CD14-positive monocyte (primary cell): ENCODE data around the gene BTAF1. TPM values are rescaled to one million over a fixed set of nuclear protein-coding genes. Genes with fewer than 3 reads are reported as not detected.

Experiments used
- DNase-seq, 3 donors: peaks; one replicate each; pipeline ENCODE4 v3.0.0-alpha.2; 2011 to 2022
- H2AFZ ChIP-seq: 2 replicates; pipeline ENCODE4 v1.6.0; 2012; ENCODE audit warnings: mild to moderate bottlenecking, low read depth, low read length, inconsistent platforms; ENCODE audit not compliant: insufficient read depth, poor library complexity, severe bottlenecking
- H3K27ac ChIP-seq, 2 donors: 1 replicate in 1 of 2; 2 replicates in 1 of 2; pipeline ENCODE4 v1.5.1; 2012 to 2013; ENCODE audit warnings: low read length in 2 of 2, control low read depth in 1 of 2, inconsistent platforms in 1 of 2, low read depth in 1 of 2, mild to moderate bottlenecking in 1 of 2
- H3K27me3 ChIP-seq, 2 donors: one replicate each; pipeline versions ENCODE4 v1.6.0 to v1.6.1; 2011 to 2013; ENCODE audit warnings: low read length in 2 of 2; ENCODE audit not compliant: control insufficient read depth in 2 of 2, insufficient read depth in 2 of 2
- H3K36me3 ChIP-seq, 2 donors: replicated peaks in 1 of 2; 1 replicate in 1 of 2; 2 replicates in 1 of 2; pipeline versions ENCODE4 v1.5.1 to v1.6.1; 2012 to 2013; ENCODE audit warnings: low read length in 2 of 2, control low read depth in 1 of 2, inconsistent platforms in 1 of 2, mild to moderate bottlenecking in 1 of 2; ENCODE audit not compliant: insufficient read depth in 2 of 2, control insufficient read depth in 1 of 2
- H3K4me1 ChIP-seq, 2 donors: 1 replicate in 1 of 2; 2 replicates in 1 of 2; pipeline versions ENCODE4 v1.5.1 to v1.6.1; 2012 to 2013; ENCODE audit warnings: low read length in 2 of 2, control low read depth in 1 of 2, inconsistent platforms in 1 of 2, mild to moderate bottlenecking in 1 of 2, moderate library complexity in 1 of 2; ENCODE audit not compliant: insufficient read depth in 2 of 2, control insufficient read depth in 1 of 2
- H3K4me2 ChIP-seq: replicated peaks from 2 replicates; pipeline ENCODE3; 2012; ENCODE audit warnings: low read length, moderate library complexity, mild to moderate bottlenecking; ENCODE audit not compliant: poor library complexity, severe bottlenecking; ENCODE audit errors: extremely low read depth
- H3K4me3 ChIP-seq, 3 experiments: fragments of 200-600 bp in 1 of 3; sonication (generic) in 1 of 3; replicated peaks in 1 of 3; 1 replicate in 2 of 3; 2 replicates in 1 of 3; pipeline ENCODE4 v1.5.1; 2011 to 2013; ENCODE audit warnings: low read length in 3 of 3, mild to moderate bottlenecking in 3 of 3, control low read depth in 2 of 3, low read depth in 2 of 3, inconsistent platforms in 1 of 3, moderate library complexity in 1 of 3
- H3K79me2 ChIP-seq: 2 replicates; pipeline ENCODE4 v1.6.0; 2012; ENCODE audit warnings: mild to moderate bottlenecking, control low read depth, inconsistent platforms, low read length, moderate library complexity; ENCODE audit not compliant: insufficient read depth
- H3K9ac ChIP-seq: 2 replicates; pipeline ENCODE4 v1.6.0; 2017; ENCODE audit warnings: low read length, mild to moderate bottlenecking; ENCODE audit not compliant: insufficient read depth, poor library complexity, severe bottlenecking
- H3K9me3 ChIP-seq, 2 donors: replicated peaks in 1 of 2; 1 replicate in 1 of 2; 2 replicates in 1 of 2; pipeline versions ENCODE4 v1.5.1 to v1.6.1; 2012 to 2013; ENCODE audit warnings: low read length in 2 of 2, control low read depth in 1 of 2; ENCODE audit not compliant: control insufficient read depth in 1 of 2, insufficient read depth in 1 of 2
- H4K20me1 ChIP-seq: 2 replicates; pipeline ENCODE4 v1.6.0; 2012; ENCODE audit warnings: mild to moderate bottlenecking, low read length, control low read depth, moderate library complexity; ENCODE audit not compliant: insufficient read depth
- H3K27ac Mint-ChIP-seq, 7 donors: one replicate each; pipeline ENCODE4 v1.8.0; 2020; ENCODE audit warnings: mild to moderate bottlenecking in 7 of 7, mixed read lengths in 7 of 7, moderate library complexity in 6 of 7, inconsistent platforms in 2 of 7
- H3K27me3 Mint-ChIP-seq, 3 donors: one replicate each; pipeline ENCODE4 v1.8.0; 2021 to 2022; ENCODE audit warnings: low read depth in 3 of 3, mild to moderate bottlenecking in 3 of 3, mixed read lengths in 3 of 3, moderate library complexity in 3 of 3, inconsistent platforms in 1 of 3
- H3K36me3 Mint-ChIP-seq, 2 donors: one replicate each; pipeline ENCODE4 v1.8.0; 2020; ENCODE audit warnings: mixed read lengths in 2 of 2, inconsistent platforms in 1 of 2, mild to moderate bottlenecking in 1 of 2
- H3K4me1 Mint-ChIP-seq: one replicate; pipeline ENCODE4 v1.8.0; 2020; ENCODE audit warnings: mild to moderate bottlenecking, mixed read lengths
- H3K4me3 Mint-ChIP-seq, 2 donors: one replicate each; pipeline ENCODE4 v1.8.0; 2020; ENCODE audit warnings: mild to moderate bottlenecking in 2 of 2, mixed read lengths in 2 of 2, moderate library complexity in 1 of 2
- H3K9me3 Mint-ChIP-seq, 7 donors: one replicate each; pipeline ENCODE4 v1.8.0; 2020 to 2022; ENCODE audit warnings: mixed read lengths in 7 of 7, mild to moderate bottlenecking in 6 of 7, moderate library complexity in 6 of 7, inconsistent platforms in 2 of 7
- WGBS: methylation state at CpG from one replicate; pipeline ENCODE4 v1.1.5; 2013; ENCODE audit warnings: missing lambda C conversion rate; ENCODE audit not compliant: insufficient coverage; 5-methylcytosine and 5-hydroxymethylcytosine counted together
- intact Hi-C, 2 donors: fragments of 100-400 bp; cut with micrococcal nuclease; formaldehyde crosslinking; loops; one replicate each; pipeline versions ENCODE4 v1.15.0 to v1.15.1; 2023
- polyA plus RNA-seq, 3 donors: library from polyadenylated mRNA; depleted of rRNA in 1 of 3; unstranded in 2 of 3; stranded (reverse) in 1 of 3; fragments of 300-500 nt in 2 of 3; fragments of >200 nt in 1 of 3; fragmentation: Illumina TruSeq in 2 of 3; gene quantifications; 1 replicate in 2 of 3; 2 replicates in 1 of 3; pipeline ENCODE4 v1.2.3, GENCODE V29; 2012 to 2021
- TF ChIP-seq, protein P1 (sequence below): fragments of 200-600 bp; IDR thresholded peaks from one replicate; pipeline ENCODE4 v1.8.0; 2022; ENCODE audit warnings: antibody characterized with exemption, mild to moderate bottlenecking

The BTAF1 gene
- polyA plus RNA-seq, 3 donors, result 3.7 to 59.8 (median 5.1) TPM

DNA sequence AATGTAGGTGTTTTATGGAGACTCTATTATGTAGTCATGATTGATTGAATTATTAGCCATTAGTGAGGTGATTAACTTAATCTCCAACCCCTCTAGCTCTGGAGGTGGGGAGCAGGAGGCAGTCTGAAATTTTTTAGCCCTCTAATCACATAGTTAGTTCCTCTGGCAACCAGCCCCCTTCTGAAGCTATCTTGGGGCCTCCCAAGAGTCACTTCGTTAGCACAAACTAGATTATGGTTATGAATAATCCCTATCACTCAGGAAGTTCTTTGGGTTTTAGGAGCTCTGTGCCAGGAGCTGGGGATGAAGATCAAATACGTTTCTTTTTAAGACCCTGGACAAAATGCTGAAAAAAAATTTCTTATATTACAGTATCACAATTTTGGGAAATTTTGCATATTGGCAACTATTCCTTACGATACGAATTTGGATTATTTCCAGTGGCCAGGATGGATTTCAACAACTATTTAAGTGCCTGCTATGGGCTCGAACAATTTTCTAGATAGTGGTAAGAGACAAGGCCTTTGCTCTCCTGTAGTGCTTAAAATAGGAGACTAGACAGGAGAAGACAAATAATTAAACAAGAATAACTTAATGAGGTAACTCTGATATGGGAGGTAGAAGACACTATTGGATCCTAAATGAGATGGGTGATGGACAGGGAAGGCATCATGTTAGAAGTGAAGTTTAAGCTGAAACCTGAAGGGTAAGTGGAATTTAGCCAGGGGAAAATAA, 52.9 kb downstream of the BTAF1 start:
- H3K4me2 ChIP-seq, result no peak overlapping the region
- H3K79me2 ChIP-seq, result peaks cover 2% of the 10 kb centered on the region
- intact Hi-C loops, result no loop called here
- Mint-ChIP-seq H3K36me3 (peaks cover 74 to 80% of the 10 kb centered on the region in 2 donors), H3K9me3 (no peaks in the 10 kb centered on the region), H3K4me1 (no peaks in the 10 kb centered on the region), H3K27ac (peak overlapping the region in 1 of 7 donors; percentile 22), H3K27me3 (no peaks in the 10 kb centered on the region), H3K4me3 (no peak overlapping the region)
- TF ChIP-seq, protein P1, sequence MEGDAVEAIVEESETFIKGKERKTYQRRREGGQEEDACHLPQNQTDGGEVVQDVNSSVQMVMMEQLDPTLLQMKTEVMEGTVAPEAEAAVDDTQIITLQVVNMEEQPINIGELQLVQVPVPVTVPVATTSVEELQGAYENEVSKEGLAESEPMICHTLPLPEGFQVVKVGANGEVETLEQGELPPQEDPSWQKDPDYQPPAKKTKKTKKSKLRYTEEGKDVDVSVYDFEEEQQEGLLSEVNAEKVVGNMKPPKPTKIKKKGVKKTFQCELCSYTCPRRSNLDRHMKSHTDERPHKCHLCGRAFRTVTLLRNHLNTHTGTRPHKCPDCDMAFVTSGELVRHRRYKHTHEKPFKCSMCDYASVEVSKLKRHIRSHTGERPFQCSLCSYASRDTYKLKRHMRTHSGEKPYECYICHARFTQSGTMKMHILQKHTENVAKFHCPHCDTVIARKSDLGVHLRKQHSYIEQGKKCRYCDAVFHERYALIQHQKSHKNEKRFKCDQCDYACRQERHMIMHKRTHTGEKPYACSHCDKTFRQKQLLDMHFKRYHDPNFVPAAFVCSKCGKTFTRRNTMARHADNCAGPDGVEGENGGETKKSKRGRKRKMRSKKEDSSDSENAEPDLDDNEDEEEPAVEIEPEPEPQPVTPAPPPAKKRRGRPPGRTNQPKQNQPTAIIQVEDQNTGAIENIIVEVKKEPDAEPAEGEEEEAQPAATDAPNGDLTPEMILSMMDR, result no peak
- H4K20me1 ChIP-seq, result no peaks in the 10 kb centered on the region
- H3K27ac ChIP-seq, result no peak overlapping the region
- no peaks in the 10 kb centered on the region for H3K4me1 ChIP-seq
- H3K27me3 ChIP-seq, result no peaks in the 10 kb centered on the region
- peaks cover 55 to 97% of the 10 kb centered on the region in 2 donors for H3K36me3 ChIP-seq
- no CpG with 5 or more reads among the region's 5 CpGs for WGBS
- no peak overlapping the region for H3K9ac ChIP-seq
- no peaks in the 10 kb centered on the region for H3K9me3 ChIP-seq
- no peak overlapping the region for H3K4me3 ChIP-seq
- DNase-seq, result no peak
- H2AFZ ChIP-seq, result no peak overlapping the region

DNA sequence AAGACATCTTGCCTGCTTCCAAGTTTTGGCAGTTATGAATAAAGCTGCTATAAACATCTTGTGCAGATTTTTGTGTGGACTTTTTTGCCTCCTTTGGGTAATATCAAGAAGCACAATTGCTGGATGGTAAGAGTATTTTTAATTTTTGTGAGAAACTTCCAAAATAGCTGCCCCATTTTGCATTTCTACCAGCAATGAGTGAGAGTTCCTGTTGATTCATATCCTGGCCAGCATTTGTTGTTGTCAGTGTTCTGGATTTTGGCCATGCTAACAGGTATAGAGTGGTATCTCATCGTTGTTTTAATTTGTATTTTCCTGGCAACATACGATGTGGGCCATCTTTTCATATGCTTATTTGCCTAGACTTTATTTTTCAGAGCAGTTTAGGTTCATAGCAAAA, 53.9 kb downstream of the BTAF1 start:
- WGBS, result 80% methylated on average over 1 of the region's 2 CpGs
- H3K36me3 ChIP-seq, result peaks cover 61 to 97% of the 10 kb centered on the region in 2 donors
- Mint-ChIP-seq H3K9me3 (no peaks in the 10 kb centered on the region), H3K36me3 (peaks cover 72 to 79% of the 10 kb centered on the region in 2 donors), H3K4me1 (no peaks in the 10 kb centered on the region), H3K27ac (peak overlapping the region in 1 of 7 donors; percentile 4), H3K4me3 (no peak overlapping the region), H3K27me3 (no peaks in the 10 kb centered on the region)
- no peak overlapping the region for H3K9ac ChIP-seq
- no peak overlapping the region for H3K4me3 ChIP-seq
- TF ChIP-seq, protein P1, result no peak
- peaks cover 2% of the 10 kb centered on the region for H3K79me2 ChIP-seq
- no peaks in the 10 kb centered on the region for H3K4me1 ChIP-seq
- no peaks in the 10 kb centered on the region for H3K27me3 ChIP-seq
- no peaks in the 10 kb centered on the region for H3K9me3 ChIP-seq
- no peak overlapping the region for H3K4me2 ChIP-seq
- no peak for DNase-seq
- H4K20me1 ChIP-seq, result no peaks in the 10 kb centered on the region
- intact Hi-C loops, result no loop called here
- H3K27ac ChIP-seq, result no peak overlapping the region
- H2AFZ ChIP-seq, result no peak overlapping the region
